Measurements from ENCODE around the gene XDH.

DNA sequence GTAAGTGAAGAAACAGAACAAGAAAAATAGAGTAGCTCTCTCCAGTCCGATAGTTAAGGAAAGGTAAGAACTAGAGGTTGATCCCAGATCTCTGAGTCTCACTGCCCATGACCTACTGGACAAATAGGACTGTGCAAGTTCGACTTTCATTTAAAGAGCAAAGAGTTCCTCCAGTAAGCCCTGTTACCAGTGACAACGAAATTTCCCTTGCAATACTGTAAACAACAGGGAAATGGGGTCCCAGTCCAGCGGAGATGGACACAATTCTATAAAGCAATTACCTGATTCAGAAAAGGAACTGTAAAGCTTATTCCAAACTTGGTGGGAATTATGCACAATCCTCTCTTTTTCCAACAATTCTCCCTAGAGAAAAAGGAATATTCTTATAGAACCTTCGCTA is 65.9 kb downstream of the XDH start:
- TF ChIP-seq, protein P1, sequence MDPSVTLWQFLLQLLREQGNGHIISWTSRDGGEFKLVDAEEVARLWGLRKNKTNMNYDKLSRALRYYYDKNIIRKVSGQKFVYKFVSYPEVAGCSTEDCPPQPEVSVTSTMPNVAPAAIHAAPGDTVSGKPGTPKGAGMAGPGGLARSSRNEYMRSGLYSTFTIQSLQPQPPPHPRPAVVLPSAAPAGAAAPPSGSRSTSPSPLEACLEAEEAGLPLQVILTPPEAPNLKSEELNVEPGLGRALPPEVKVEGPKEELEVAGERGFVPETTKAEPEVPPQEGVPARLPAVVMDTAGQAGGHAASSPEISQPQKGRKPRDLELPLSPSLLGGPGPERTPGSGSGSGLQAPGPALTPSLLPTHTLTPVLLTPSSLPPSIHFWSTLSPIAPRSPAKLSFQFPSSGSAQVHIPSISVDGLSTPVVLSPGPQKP (CRISPR knock-in tag; IDR thresholded peaks at IDR 0.05), result no peak
- TF ChIP-seq ATF1 (CRISPR knock-in tag; IDR thresholded peaks at IDR 0.05) (no peak), ATF1 (tag; IDR thresholded peaks at IDR 0.05) (no peak), RAD21 (CRISPR knock-in tag; conservative IDR thresholded peaks at IDR 0.05 in 1 of 2, IDR thresholded peaks at IDR 0.05 in 1 of 2) (no peak)
- TF ChIP-seq, protein P2, sequence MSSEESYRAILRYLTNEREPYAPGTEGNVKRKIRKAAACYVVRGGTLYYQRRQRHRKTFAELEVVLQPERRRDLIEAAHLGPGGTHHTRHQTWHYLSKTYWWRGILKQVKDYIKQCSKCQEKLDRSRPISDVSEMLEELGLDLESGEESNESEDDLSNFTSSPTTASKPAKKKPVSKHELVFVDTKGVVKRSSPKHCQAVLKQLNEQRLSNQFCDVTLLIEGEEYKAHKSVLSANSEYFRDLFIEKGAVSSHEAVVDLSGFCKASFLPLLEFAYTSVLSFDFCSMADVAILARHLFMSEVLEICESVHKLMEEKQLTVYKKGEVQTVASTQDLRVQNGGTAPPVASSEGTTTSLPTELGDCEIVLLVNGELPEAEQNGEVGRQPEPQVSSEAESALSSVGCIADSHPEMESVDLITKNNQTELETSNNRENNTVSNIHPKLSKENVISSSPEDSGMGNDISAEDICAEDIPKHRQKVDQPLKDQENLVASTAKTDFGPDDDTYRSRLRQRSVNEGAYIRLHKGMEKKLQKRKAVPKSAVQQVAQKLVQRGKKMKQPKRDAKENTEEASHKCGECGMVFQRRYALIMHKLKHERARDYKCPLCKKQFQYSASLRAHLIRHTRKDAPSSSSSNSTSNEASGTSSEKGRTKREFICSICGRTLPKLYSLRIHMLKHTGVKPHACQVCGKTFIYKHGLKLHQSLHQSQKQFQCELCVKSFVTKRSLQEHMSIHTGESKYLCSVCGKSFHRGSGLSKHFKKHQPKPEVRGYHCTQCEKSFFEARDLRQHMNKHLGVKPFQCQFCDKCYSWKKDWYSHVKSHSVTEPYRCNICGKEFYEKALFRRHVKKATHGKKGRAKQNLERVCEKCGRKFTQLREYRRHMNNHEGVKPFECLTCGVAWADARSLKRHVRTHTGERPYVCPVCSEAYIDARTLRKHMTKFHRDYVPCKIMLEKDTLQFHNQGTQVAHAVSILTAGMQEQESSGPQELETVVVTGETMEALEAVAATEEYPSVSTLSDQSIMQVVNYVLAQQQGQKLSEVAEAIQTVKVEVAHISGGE (CRISPR knock-in tag; IDR thresholded peaks at IDR 0.05), result no peak
- TF ChIP-seq, protein P3, sequence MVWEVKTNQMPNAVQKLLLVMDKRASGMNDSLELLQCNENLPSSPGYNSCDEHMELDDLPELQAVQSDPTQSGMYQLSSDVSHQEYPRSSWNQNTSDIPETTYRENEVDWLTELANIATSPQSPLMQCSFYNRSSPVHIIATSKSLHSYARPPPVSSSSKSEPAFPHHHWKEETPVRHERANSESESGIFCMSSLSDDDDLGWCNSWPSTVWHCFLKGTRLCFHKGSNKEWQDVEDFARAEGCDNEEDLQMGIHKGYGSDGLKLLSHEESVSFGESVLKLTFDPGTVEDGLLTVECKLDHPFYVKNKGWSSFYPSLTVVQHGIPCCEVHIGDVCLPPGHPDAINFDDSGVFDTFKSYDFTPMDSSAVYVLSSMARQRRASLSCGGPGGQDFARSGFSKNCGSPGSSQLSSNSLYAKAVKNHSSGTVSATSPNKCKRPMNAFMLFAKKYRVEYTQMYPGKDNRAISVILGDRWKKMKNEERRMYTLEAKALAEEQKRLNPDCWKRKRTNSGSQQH (CRISPR knock-in tag; IDR thresholded peaks at IDR 0.05), result no peak
- TF ChIP-seq, protein P4, sequence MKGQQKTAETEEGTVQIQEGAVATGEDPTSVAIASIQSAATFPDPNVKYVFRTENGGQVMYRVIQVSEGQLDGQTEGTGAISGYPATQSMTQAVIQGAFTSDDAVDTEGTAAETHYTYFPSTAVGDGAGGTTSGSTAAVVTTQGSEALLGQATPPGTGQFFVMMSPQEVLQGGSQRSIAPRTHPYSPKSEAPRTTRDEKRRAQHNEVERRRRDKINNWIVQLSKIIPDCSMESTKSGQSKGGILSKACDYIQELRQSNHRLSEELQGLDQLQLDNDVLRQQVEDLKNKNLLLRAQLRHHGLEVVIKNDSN (CRISPR knock-in tag; IDR thresholded peaks at IDR 0.05), result no peak
- TF ChIP-seq, protein P5, sequence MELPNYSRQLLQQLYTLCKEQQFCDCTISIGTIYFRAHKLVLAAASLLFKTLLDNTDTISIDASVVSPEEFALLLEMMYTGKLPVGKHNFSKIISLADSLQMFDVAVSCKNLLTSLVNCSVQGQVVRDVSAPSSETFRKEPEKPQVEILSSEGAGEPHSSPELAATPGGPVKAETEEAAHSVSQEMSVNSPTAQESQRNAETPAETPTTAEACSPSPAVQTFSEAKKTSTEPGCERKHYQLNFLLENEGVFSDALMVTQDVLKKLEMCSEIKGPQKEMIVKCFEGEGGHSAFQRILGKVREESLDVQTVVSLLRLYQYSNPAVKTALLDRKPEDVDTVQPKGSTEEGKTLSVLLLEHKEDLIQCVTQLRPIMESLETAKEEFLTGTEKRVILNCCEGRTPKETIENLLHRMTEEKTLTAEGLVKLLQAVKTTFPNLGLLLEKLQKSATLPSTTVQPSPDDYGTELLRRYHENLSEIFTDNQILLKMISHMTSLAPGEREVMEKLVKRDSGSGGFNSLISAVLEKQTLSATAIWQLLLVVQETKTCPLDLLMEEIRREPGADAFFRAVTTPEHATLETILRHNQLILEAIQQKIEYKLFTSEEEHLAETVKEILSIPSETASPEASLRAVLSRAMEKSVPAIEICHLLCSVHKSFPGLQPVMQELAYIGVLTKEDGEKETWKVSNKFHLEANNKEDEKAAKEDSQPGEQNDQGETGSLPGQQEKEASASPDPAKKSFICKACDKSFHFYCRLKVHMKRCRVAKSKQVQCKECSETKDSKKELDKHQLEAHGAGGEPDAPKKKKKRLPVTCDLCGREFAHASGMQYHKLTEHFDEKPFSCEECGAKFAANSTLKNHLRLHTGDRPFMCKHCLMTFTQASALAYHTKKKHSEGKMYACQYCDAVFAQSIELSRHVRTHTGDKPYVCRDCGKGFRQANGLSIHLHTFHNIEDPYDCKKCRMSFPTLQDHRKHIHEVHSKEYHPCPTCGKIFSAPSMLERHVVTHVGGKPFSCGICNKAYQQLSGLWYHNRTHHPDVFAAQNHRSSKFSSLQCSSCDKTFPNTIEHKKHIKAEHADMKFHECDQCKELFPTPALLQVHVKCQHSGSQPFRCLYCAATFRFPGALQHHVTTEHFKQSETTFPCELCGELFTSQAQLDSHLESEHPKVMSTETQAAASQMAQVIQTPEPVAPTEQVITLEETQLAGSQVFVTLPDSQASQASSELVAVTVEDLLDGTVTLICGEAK (IDR thresholded peaks at IDR 0.05), result no peak
- TF ChIP-seq, protein P5 (CRISPR knock-in tag; IDR thresholded peaks at IDR 0.05), result no peak
- TF ChIP-seq, protein P6, sequence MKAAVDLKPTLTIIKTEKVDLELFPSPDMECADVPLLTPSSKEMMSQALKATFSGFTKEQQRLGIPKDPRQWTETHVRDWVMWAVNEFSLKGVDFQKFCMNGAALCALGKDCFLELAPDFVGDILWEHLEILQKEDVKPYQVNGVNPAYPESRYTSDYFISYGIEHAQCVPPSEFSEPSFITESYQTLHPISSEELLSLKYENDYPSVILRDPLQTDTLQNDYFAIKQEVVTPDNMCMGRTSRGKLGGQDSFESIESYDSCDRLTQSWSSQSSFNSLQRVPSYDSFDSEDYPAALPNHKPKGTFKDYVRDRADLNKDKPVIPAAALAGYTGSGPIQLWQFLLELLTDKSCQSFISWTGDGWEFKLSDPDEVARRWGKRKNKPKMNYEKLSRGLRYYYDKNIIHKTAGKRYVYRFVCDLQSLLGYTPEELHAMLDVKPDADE (conservative IDR thresholded peaks at IDR 0.05; ENCODE audit: control insufficient read depth, low read depth, low read length), result no peak
- TF ChIP-seq, protein P7, sequence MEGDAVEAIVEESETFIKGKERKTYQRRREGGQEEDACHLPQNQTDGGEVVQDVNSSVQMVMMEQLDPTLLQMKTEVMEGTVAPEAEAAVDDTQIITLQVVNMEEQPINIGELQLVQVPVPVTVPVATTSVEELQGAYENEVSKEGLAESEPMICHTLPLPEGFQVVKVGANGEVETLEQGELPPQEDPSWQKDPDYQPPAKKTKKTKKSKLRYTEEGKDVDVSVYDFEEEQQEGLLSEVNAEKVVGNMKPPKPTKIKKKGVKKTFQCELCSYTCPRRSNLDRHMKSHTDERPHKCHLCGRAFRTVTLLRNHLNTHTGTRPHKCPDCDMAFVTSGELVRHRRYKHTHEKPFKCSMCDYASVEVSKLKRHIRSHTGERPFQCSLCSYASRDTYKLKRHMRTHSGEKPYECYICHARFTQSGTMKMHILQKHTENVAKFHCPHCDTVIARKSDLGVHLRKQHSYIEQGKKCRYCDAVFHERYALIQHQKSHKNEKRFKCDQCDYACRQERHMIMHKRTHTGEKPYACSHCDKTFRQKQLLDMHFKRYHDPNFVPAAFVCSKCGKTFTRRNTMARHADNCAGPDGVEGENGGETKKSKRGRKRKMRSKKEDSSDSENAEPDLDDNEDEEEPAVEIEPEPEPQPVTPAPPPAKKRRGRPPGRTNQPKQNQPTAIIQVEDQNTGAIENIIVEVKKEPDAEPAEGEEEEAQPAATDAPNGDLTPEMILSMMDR (IDR thresholded peaks at IDR 0.05 in 2 of 3, conservative IDR thresholded peaks at IDR 0.05 in 1 of 3; ENCODE audit: insufficient read depth in 2 of 3, low read depth in 1 of 3, low read length in 3 of 3), result no peak

Measured in K562 (cell line).